Measurements from ENCODE around the gene EXOC7.

The EXOC7 gene

DNA sequence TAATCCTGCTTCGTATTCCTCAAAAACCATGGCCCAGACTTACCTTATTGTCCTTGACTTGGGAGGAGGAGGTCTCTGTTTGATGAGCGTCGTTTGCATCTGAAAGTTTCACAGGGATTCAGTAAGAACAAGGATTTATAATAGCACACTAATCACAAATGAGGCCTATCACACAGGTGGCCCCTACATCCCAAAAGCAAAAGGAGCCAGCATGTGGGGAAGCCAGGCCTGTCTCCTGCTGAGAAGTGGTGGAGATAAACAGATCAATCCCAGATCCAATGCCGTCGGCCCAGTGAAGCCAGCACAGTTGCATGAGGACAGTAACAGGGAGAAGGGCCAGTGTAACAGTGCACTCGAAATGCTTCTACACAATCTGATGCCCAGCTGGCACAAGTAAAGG lies 63.2 kb downstream of the EXOC7 start:
- no peak for DNase-seq (ENCODE audit: low read depth in 2 of 2)

DNA sequence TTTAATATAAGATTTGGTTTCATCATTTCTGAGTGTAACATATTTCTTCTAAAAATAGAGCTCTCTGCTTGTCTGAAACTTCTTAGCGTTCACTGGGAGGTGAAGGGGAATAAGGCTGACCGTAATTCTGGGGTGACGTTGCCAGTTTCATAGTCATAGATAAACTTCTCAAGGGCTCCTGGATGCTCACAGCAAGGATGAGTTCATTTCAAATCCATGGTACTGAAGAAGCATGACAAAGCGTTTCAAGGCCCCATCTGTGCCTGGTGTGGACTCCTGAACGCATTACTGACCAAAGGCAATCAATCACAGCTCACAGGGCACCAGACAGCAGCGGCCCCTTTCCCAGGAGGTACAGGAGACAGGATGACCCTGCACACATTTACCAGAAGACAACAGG lies 64.5 kb downstream of the EXOC7 start:
- no peak for DNase-seq (ENCODE audit: low read depth in 2 of 2)

DNA sequence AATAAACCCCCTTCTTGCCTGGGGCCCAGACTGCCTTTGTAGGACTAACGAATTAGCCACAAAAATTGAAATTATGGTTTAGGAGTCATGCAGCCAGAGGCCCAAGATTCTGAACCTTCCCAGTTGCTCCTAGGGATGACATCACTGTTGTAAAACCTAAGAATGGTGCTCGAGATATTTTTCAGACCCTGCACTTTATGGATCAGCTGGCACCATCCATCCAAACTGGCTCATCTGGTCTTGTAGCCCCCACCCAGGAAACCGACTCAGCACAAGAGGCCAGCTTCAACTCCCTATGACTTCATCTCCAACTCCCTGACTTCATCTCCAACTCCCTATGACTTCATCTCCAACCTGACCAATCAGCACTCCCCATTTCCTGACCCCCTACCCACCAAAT lies 65.5 kb downstream of the EXOC7 start:
- DNase-seq (ENCODE audit: low read depth in 2 of 2) = no peak

DNA sequence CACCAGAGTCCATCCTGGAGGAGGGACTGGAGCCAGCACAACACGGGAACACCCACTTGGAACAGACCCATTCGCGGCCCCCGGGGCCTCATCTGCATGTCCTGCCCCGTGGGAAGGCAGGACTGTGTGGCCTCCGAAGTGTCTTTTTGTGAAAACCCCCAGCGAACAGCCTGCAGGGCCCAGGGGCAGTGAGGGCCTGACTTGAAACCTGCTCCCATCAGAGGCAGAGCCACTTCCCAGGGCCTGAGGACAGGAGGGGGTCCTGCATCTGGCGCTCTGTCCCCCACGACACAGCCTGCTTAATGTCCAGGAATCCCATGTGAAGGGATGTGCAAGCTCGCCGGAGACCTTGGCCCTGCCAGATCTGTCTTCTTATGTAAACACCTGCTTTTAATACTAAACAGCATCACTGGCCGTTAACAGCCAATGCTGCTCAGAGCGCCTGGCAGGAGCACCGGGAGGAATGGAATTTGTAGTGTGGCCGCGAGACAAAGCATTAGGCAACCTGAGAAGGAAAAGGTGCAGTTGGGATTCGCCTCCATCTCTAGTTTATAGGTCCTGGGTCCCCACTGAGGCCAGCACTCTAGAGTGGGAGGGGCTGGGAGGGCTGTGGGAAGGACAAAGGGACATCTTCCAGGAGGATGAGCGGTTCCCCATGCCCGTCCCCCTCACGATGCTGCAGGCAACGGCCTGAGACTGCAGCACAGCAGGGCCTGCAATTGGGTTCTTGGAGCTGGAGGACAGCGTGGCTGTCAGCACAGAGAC lies 66.9 kb downstream of the EXOC7 start:
- no peak for DNase-seq (ENCODE audit: low read depth in 2 of 2)

DNA sequence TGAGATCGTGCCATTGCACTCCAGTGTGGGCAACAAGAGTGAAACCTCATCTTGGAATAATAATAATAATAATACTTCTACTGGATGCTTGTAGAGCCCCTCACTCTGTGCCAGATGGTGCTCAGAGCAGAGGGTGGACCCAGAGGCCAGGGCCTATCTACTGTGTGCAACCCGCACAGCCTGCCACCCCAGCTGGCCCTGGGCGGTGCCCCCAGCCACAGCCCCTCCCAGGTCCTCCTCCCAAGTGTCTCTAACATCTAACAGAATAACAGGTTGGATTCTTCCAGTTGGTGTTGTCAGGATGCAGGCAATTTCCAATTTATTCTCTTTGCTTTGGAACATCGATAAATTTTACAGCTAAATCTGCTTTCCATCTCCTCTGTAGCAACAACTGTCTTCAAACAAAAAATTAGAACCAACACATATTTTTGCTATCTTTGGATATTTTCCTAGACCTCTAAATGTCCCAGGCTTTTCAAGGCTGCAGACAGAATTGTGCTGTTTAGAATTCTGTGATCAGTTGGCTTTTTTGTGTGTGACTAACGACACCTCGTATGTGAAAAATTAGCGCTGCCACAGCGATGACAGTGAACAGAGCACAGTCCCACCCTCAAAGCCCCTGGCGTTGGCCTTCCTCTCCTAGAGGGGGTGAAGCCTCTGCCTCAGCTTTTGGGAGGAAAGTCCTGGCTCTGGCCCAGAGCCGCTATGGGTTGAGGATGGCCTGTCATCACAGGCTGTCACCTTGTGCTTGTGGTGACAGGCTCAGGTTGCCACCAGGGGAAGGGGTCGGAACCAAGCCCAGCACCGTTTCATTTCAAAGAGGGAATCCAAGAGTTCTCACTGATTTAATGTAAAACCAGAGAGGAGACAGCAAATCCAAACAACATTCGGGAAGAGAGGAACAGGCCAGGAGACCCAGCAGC lies 68.9 kb downstream of the EXOC7 start:
- no peak for DNase-seq (ENCODE audit: low read depth in 2 of 2)

DNA sequence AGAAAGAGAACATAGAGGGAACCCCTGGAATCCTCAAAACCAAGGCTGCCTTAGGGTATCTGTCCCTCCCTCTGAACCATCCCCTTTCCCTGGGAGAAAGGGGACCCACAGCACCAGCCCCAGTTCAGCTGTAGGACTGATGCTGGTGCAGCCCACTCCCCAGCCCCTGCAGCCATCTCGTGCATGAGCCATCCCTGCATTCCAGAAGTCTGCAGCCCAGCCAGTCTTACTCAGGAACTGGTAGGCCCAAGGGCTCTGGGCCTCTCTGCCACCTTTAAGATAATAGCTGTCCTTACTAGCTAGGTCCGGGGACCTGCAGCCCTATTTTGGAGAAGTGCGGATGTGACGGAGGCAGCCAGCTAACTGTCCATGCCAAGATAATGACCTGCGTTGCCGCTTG lies 70.4 kb downstream of the EXOC7 start:
- DNase-seq (ENCODE audit: low read depth in 2 of 2) = no peak

DNA sequence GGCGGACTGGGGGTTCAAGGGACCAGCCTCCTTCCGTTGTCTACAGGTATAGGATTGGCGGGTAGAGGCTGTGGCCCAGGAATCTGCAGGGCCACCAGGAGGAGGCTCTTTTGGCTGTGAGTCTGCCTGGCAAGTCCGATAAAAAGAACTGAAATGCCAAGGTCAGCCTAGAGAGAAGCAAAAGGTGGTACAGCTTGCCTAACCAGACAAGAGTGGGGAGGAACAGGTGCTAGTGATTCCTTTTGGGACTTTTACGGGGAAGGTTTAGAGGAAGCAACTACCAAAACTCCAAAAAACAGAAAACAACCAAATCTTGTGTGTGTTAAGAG lies 70.8 kb downstream of the EXOC7 start:
- DNase-seq (ENCODE audit: low read depth in 2 of 2) = no peak

DNA sequence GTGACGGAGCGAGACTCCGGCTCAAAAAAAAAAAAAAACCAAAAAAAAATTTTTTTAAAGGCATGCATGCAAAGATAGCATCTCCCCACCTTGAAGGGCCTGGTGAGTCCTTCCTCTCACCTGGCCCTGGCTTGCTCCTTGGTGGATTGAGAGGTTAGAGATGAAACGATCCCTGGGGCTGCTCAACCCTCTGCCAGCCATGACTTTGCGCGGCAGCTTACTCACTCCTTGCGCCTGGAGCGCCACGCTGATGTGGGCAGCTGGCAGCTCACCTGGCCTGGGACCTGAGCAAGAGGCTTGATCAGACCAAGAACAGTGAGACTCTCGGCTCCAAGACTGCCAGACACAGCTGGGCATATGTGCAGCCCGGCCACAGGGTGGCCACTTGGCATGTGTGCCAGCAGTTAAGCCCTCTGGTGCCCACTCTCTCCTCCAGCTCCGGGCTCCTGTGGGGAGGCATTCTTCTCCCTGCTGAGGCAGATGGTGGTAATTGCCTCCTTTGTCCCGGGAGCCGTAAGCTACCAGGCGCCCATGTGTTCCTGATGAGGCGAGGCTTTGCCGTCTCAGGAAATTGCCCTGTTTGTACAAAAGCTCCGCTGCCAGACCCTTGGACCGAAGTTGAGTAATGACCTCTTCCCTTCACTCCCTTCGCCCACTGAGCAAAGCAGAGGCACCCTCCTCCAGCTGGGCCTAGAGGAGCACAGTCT lies 71.4 kb downstream of the EXOC7 start:
- DNase-seq (ENCODE audit: low read depth in 2 of 2) = no peak

Measured in stimulated activated CD8-positive, alpha-beta memory T cell treated with anti-CD3 and anti-CD28 coated beads, Interleukin-15, amount 100 ng/mL, for 4 hours (primary cell).